ENCODE data around the gene SLC6A18.
"Not testable (repeated sequence)": the region's sequence is repeated elsewhere in the genome, so short reads cannot be mapped to it uniquely, and the experiment has no call there.

The SLC6A18 gene

GRCh38 chr5:1275397-1276391 is 50.5 kb downstream of the SLC6A18 start:
- DNase-seq (ENCODE audit: low read depth in 2 of 2) = not testable (repeated sequence)

GRCh38 chr5:1276930-1277329 is 51.7 kb downstream of the SLC6A18 start:
- DNase-seq (ENCODE audit: low read depth in 2 of 2) = no peak

- no peak for DNase-seq (ENCODE audit: low read depth in 2 of 2)
Observed at GRCh38 chr5:1277331-1277730, 52.1 kb downstream of the SLC6A18 start.

- no peak for DNase-seq (ENCODE audit: low read depth in 2 of 2)
Observed at GRCh38 chr5:1277781-1278180, 52.6 kb downstream of the SLC6A18 start.

- DNase-seq (ENCODE audit: low read depth in 2 of 2) = no peak
Observed at GRCh38 chr5:1278216-1278615, 53.0 kb downstream of the SLC6A18 start.

GRCh38 chr5:1278656-1279442 is 53.7 kb downstream of the SLC6A18 start:
- no peak for DNase-seq (ENCODE audit: low read depth in 2 of 2)

- DNase-seq (ENCODE audit: low read depth in 2 of 2) = no peak
Observed at GRCh38 chr5:1279443-1280151, 54.4 kb downstream of the SLC6A18 start.

- no peak for DNase-seq (ENCODE audit: low read depth in 2 of 2)
Observed at GRCh38 chr5:1280177-1281037, 55.2 kb downstream of the SLC6A18 start.

GRCh38 chr5:1281038-1281882 is 56.1 kb downstream of the SLC6A18 start:
- DNase-seq (ENCODE audit: low read depth in 2 of 2) = no peak

GRCh38 chr5:1282131-1282992 is 57.2 kb downstream of the SLC6A18 start:
- no peak for DNase-seq (ENCODE audit: low read depth in 2 of 2)

- DNase-seq (ENCODE audit: low read depth in 2 of 2) = not testable (repeated sequence)
Observed at GRCh38 chr5:1282993-1283728, 58.0 kb downstream of the SLC6A18 start.

GRCh38 chr5:1283729-1284041 is 58.5 kb downstream of the SLC6A18 start:
- DNase-seq (ENCODE audit: low read depth in 2 of 2) = not testable (repeated sequence)

GRCh38 chr5:1284336-1284970 is 59.3 kb downstream of the SLC6A18 start:
- not testable (repeated sequence) for DNase-seq (ENCODE audit: low read depth in 2 of 2)

- DNase-seq (ENCODE audit: low read depth in 2 of 2) = no peak
Observed at GRCh38 chr5:1285141-1285540, 60.0 kb downstream of the SLC6A18 start.

GRCh38 chr5:1285883-1286291 is 60.7 kb downstream of the SLC6A18 start:
- DNase-seq (ENCODE audit: low read depth in 2 of 2) = no peak

GRCh38 chr5:1288439-1289335 is 63.5 kb downstream of the SLC6A18 start:
- no peak for DNase-seq (ENCODE audit: low read depth in 2 of 2)

GRCh38 chr5:1289559-1289958 is 64.4 kb downstream of the SLC6A18 start:
- DNase-seq (ENCODE audit: low read depth in 2 of 2) = not testable (repeated sequence)

All from stimulated activated CD8-positive, alpha-beta memory T cell treated with anti-CD3 and anti-CD28 coated beads, Interleukin-2, amount 100 ng/mL, for 1 hour (primary cell).